A204.1 (cell line): ENCODE data around the gene RRP1.

Source experiments
- FAIRE-seq: peaks from 2 replicates; lab custom pipeline; 2012; peaks lifted over from hg19 to GRCh38; lab: Jason Lieb, UNC

Gene RRP1

GRCh38 chr21:43789276-43790009 is at the start of gene RRP1:
TSS of gene RRP1 (plus strand) at chr21:43789577. CDS start at chr21:43789630, 53 bp downstream.
- FAIRE-seq, result no peak

- FAIRE-seq, result no peak
These were observed 49.5 kb upstream of the RRP1 start for GRCh38 chr21:43739621-43740435.

- no peak for FAIRE-seq
These were observed 48.8 kb upstream of the RRP1 start for GRCh38 chr21:43740497-43741156.

- FAIRE-seq, result no peak
These were observed 47.8 kb upstream of the RRP1 start for GRCh38 chr21:43741423-43742096.

GRCh38 chr21:43743947-43744346 is 45.4 kb upstream of the RRP1 start:
- no peak for FAIRE-seq

GRCh38 chr21:43744725-43745124 is 44.7 kb upstream of the RRP1 start:
- no peak for FAIRE-seq

GRCh38 chr21:43745772-43746517 is 43.4 kb upstream of the RRP1 start:
- no peak for FAIRE-seq

- no peak for FAIRE-seq
These were observed 40.8 kb upstream of the RRP1 start for GRCh38 chr21:43748622-43749021.

GRCh38 chr21:43749651-43750262 is 39.6 kb upstream of the RRP1 start:
- no peak for FAIRE-seq

GRCh38 chr21:43750339-43751033 is 38.9 kb upstream of the RRP1 start:
- FAIRE-seq, result no peak

GRCh38 chr21:43751955-43752591 is 37.3 kb upstream of the RRP1 start:
- no peak for FAIRE-seq

- no peak for FAIRE-seq
These were observed 36.5 kb upstream of the RRP1 start for GRCh38 chr21:43752758-43753438.

- FAIRE-seq, result no peak
These were observed 36.0 kb upstream of the RRP1 start for GRCh38 chr21:43753439-43753799.

- no peak for FAIRE-seq
These were observed 34.2 kb upstream of the RRP1 start for GRCh38 chr21:43754948-43755781.

- no peak for FAIRE-seq
These were observed 33.4 kb upstream of the RRP1 start for GRCh38 chr21:43755820-43756594.

- FAIRE-seq, result no peak
These were observed 31.8 kb upstream of the RRP1 start for GRCh38 chr21:43757601-43758000.

- no peak for FAIRE-seq
These were observed 31.2 kb upstream of the RRP1 start for GRCh38 chr21:43758111-43758641.

- FAIRE-seq, result no peak
These were observed 30.6 kb upstream of the RRP1 start for GRCh38 chr21:43758811-43759210.
